Measurements from ENCODE around the gene MRPL47. TPM values are rescaled to one million over a fixed set of nuclear protein-coding genes. Genes with fewer than 3 reads are reported as not detected.

Gene MRPL47
- total and polyA plus RNA-seq, 2 of the 13 experiments (the other 11 are each of a cell fraction or from before 2014, with no cell fraction given): 36.1 to 83.8 TPM

DNA sequence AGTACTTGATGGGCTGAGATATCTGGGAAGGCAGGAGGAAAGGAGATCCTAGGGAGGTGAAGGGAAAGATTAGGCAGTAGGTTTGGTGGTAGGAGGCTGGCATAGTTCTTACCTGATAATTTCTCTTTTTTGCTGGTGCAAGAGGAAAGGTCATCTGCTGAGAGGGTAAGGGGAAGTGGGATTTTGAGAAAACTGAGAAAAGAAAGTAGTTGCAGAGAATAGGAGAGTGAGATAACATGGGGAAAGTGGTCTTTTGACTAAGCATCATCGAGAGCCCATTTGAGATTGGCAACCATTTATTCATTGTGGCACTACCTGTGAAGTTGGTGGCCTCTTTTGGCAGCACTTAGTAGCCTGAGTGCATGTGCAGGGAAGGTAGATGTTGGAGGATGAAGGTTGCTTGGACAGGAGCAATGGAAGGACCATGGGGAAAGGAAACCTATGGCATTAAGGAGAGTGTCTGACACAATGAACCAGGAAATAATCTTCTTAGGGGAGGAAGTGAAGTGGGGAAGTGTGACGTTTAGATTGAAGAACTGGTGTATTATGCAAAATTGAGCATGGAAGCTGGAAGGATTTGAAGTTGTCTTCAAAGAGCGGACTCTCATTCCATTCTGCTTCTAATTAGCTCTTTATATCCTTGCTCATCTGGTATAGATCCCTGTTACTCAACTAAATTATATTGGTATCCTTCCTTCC lies 26.5 kb upstream of the MRPL47 start:
- BruUV-seq (replicated peaks): no TSS peak
- POLR2A ChIA-PET: no interaction called here

More for the DNA sequence above, 26.5 kb upstream of the MRPL47 start:
- Histone ChIP-seq H4K20me1 (ENCODE audit: insufficient read depth, low read length) (no peaks in the 10 kb centered on the region), H3K9me3 (ENCODE audit: low read length) (no peaks in the 10 kb centered on the region), H3K27me3 (ENCODE audit: control insufficient read depth in 1 of 2, insufficient read depth in 2 of 2, low read length in 2 of 2) (no peaks in the 10 kb centered on the region), H3K4me1 (ENCODE audit: insufficient read depth, low read length) (no peaks in the 10 kb centered on the region), H3K36me3 (replicated peaks in 1 of 2; ENCODE audit: control insufficient read depth in 1 of 2, insufficient read depth in 2 of 2, low read length in 2 of 2) (no peaks in the 10 kb centered on the region), H3K4me3 (replicated peaks in 1 of 3; ENCODE audit: insufficient read depth in 1 of 3, low read depth in 2 of 3, low read length in 3 of 3) (no peak overlapping the region), H2AFZ (ENCODE audit: low read length) (no peak overlapping the region), H3K79me2 (ENCODE audit: insufficient read depth, low read length) (no peaks in the 10 kb centered on the region), H3K9ac (ENCODE audit: insufficient read depth, low read depth, low read length) (no peak overlapping the region), H3K27ac (ENCODE audit: extremely low read length, insufficient read depth, low read length) (no peak overlapping the region), H3K4me2 (ENCODE audit: low read depth, low read length) (no peak overlapping the region)
- intact Hi-C loops (cut with micrococcal nuclease; ENCODE audit: unreplicated experiment) (no loop called here), in situ Hi-C loops (cut with HindIII; ENCODE audit: extremely low pct_ligation_motif_present, low pct_unique_long_range_greater_than_20kb) (no loop called here)
- DNase-seq (ENCODE audit: low spot score): no peak
- TF ChIP-seq, protein P1, sequence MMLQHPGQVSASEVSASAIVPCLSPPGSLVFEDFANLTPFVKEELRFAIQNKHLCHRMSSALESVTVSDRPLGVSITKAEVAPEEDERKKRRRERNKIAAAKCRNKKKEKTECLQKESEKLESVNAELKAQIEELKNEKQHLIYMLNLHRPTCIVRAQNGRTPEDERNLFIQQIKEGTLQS (CRISPR knock-in tag; IDR thresholded peaks at IDR 0.05): no peak
- TF ChIP-seq, protein P2, sequence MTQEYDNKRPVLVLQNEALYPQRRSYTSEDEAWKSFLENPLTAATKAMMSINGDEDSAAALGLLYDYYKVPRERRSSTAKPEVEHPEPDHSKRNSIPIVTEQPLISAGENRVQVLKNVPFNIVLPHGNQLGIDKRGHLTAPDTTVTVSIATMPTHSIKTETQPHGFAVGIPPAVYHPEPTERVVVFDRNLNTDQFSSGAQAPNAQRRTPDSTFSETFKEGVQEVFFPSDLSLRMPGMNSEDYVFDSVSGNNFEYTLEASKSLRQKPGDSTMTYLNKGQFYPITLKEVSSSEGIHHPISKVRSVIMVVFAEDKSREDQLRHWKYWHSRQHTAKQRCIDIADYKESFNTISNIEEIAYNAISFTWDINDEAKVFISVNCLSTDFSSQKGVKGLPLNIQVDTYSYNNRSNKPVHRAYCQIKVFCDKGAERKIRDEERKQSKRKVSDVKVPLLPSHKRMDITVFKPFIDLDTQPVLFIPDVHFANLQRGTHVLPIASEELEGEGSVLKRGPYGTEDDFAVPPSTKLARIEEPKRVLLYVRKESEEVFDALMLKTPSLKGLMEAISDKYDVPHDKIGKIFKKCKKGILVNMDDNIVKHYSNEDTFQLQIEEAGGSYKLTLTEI (CRISPR knock-in tag; conservative IDR thresholded peaks at IDR 0.05): no peak
- no peak for TF ChIP-seq FOXK1 (CRISPR knock-in tag; IDR thresholded peaks at IDR 0.05; ENCODE audit: borderline replicate concordance, low read depth)
- TF ChIP-seq, protein P3, sequence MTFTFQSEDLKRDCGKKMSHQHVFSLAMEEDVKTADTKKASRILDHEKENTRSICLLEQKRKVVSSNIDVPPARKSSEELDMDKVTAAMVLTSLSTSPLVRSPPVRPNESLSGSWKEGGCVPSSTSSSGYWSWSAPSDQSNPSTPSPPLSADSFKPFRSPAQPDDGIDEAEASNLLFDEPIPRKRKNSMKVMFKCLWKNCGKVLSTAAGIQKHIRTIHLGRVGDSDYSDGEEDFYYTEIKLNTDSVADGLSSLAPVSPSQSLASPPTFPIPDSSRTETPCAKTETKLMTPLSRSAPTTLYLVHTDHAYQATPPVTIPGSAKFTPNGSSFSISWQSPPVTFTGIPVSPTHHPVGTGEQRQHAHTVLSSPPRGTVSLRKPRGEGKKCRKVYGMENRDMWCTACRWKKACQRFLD (CRISPR knock-in tag; IDR thresholded peaks at IDR 0.05; ENCODE audit: borderline replicate concordance): no peak
- TF ChIP-seq SUZ12 (IDR thresholded peaks at IDR 0.05; ENCODE audit: low read depth, low read length): no peak
- TF ChIP-seq, protein P4, sequence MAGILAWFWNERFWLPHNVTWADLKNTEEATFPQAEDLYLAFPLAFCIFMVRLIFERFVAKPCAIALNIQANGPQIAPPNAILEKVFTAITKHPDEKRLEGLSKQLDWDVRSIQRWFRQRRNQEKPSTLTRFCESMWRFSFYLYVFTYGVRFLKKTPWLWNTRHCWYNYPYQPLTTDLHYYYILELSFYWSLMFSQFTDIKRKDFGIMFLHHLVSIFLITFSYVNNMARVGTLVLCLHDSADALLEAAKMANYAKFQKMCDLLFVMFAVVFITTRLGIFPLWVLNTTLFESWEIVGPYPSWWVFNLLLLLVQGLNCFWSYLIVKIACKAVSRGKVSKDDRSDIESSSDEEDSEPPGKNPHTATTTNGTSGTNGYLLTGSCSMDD (CRISPR knock-in tag; IDR thresholded peaks at IDR 0.05): no peak
- TF ChIP-seq, protein P5, sequence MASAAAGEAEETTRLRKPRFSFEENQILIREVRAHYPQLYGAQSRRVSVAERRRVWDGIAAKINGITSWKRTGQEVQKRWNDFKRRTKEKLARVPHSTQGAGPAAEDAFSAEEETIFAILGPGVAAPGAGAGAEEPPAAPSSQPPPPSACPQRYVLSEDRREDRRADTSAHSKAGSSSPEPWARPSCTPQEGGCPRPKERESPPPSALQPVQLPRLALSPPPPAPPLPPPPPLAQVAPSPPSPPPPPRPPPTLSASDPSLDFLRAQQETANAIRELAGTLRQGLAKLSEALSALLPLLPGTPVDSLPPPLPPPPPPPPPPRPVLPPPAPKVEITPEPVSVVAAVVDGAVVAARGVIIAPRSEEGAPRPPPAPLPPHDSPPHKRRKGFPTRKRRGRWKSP (CRISPR knock-in tag; IDR thresholded peaks at IDR 0.05): no peak
- no peak for TF ChIP-seq ZFP90 (CRISPR knock-in tag; IDR thresholded peaks at IDR 0.05; ENCODE audit: borderline replicate concordance)
- TF ChIP-seq, protein P6, sequence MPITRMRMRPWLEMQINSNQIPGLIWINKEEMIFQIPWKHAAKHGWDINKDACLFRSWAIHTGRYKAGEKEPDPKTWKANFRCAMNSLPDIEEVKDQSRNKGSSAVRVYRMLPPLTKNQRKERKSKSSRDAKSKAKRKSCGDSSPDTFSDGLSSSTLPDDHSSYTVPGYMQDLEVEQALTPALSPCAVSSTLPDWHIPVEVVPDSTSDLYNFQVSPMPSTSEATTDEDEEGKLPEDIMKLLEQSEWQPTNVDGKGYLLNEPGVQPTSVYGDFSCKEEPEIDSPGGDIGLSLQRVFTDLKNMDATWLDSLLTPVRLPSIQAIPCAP (CRISPR knock-in tag; IDR thresholded peaks at IDR 0.05; ENCODE audit: low read depth): no peak
- TF ChIP-seq YEATS2 (CRISPR knock-in tag; IDR thresholded peaks at IDR 0.05; ENCODE audit: borderline replicate concordance): no peak
- no peak for TF ChIP-seq IRX3 (CRISPR knock-in tag; IDR thresholded peaks at IDR 0.05; ENCODE audit: borderline replicate concordance, low read depth)
- TF ChIP-seq ZFP1 (CRISPR knock-in tag; IDR thresholded peaks at IDR 0.05): no peak
- TF ChIP-seq RNF2 (conservative IDR thresholded peaks at IDR 0.05; ENCODE audit: low read depth): no peak
- no peak for TF ChIP-seq JUND (CRISPR knock-in tag; IDR thresholded peaks at IDR 0.05)
- TF ChIP-seq, protein P7, sequence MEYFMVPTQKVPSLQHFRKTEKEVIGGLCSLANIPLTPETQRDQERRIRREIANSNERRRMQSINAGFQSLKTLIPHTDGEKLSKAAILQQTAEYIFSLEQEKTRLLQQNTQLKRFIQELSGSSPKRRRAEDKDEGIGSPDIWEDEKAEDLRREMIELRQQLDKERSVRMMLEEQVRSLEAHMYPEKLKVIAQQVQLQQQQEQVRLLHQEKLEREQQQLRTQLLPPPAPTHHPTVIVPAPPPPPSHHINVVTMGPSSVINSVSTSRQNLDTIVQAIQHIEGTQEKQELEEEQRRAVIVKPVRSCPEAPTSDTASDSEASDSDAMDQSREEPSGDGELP (IDR thresholded peaks at IDR 0.05; ENCODE audit: borderline replicate concordance, low read depth): no peak
- TF ChIP-seq EZH2 (conservative IDR thresholded peaks at IDR 0.05; ENCODE audit: low read depth, low read length): no peak
- no peak for TF ChIP-seq NFATC3 (CRISPR knock-in tag; IDR thresholded peaks at IDR 0.05)
- no peak for TF ChIP-seq ZNF543 (CRISPR knock-in tag; IDR thresholded peaks at IDR 0.05)
- no peak for ATAC-seq
- CTCF ChIA-PET (ENCODE audit: low intra/inter-chr PET ratio, low total read pairs): no interaction called here
- no peak for FAIRE-seq
- WGBS (ENCODE audit: low lambda C conversion rate): 86% methylated on average over 3 of the region's 3 CpGs
